GM21528 (cell line): ENCODE measurements around the gene SMOC1.

ENCODE experiments used
- ATAC-seq: cut with Tn5 transposase; IDR thresholded peaks from one replicate; pipeline ENCODE4 v1.9.1; 2021; ENCODE audit warnings: mild to moderate bottlenecking, moderate library complexity; ENCODE audit not compliant: unreplicated experiment, low FRiP score

SMOC1 gene

GRCh38 chr14:69937367-69938081 is 58.3 kb downstream of the SMOC1 start:
- ATAC-seq: no peak

- no peak for ATAC-seq
Measured at GRCh38 chr14:69938751-69939150, 59.5 kb downstream of the SMOC1 start.

- ATAC-seq: no peak
Measured at GRCh38 chr14:69941768-69942742, 62.8 kb downstream of the SMOC1 start.

- no peak for ATAC-seq
Measured at GRCh38 chr14:69943084-69943780, 64.0 kb downstream of the SMOC1 start.

- ATAC-seq: no peak
Measured at GRCh38 chr14:69945347-69945746, 66.1 kb downstream of the SMOC1 start.

- ATAC-seq: no peak
Measured at GRCh38 chr14:69945912-69946311, 66.7 kb downstream of the SMOC1 start.

- no peak for ATAC-seq
Measured at GRCh38 chr14:69948351-69948750, 69.1 kb downstream of the SMOC1 start.

- ATAC-seq: no peak
Measured at GRCh38 chr14:69951263-69951662, 72.0 kb downstream of the SMOC1 start.

GRCh38 chr14:69951935-69952334 is 72.7 kb downstream of the SMOC1 start:
- ATAC-seq: no peak

GRCh38 chr14:69953266-69953915 is 74.2 kb downstream of the SMOC1 start:
- ATAC-seq: no peak

- ATAC-seq: no peak
Measured at GRCh38 chr14:69955855-69956845, 76.9 kb downstream of the SMOC1 start.

GRCh38 chr14:69956970-69957369 is 77.8 kb downstream of the SMOC1 start:
- no peak for ATAC-seq

GRCh38 chr14:69957986-69958385 is 78.8 kb downstream of the SMOC1 start:
- ATAC-seq: no peak

GRCh38 chr14:69959136-69959535 is 79.9 kb downstream of the SMOC1 start:
- no peak for ATAC-seq

- no peak for ATAC-seq
Measured at GRCh38 chr14:69960296-69960695, 81.1 kb downstream of the SMOC1 start.

GRCh38 chr14:69963966-69964365 is 84.8 kb downstream of the SMOC1 start:
- no peak for ATAC-seq

GRCh38 chr14:69964841-69965240 is 85.6 kb downstream of the SMOC1 start:
- ATAC-seq: no peak

- ATAC-seq: no peak
Measured at GRCh38 chr14:69968132-69968531, 88.9 kb downstream of the SMOC1 start.

GRCh38 chr14:69968681-69969080 is 89.5 kb downstream of the SMOC1 start:
- no peak for ATAC-seq
